Activated CD4-positive, alpha-beta T cell treated with anti-CD3 and anti-CD28 coated beads, Interleukin-2, amount 50 U/mL, for 48 hours (primary cell): ENCODE results near the gene MATCAP1.

Source experiments
- DNase-seq, 2 experiments: peaks; one replicate each; pipeline ENCODE4 v3.0.0-alpha.2; 2020

MATCAP1 gene

DNA sequence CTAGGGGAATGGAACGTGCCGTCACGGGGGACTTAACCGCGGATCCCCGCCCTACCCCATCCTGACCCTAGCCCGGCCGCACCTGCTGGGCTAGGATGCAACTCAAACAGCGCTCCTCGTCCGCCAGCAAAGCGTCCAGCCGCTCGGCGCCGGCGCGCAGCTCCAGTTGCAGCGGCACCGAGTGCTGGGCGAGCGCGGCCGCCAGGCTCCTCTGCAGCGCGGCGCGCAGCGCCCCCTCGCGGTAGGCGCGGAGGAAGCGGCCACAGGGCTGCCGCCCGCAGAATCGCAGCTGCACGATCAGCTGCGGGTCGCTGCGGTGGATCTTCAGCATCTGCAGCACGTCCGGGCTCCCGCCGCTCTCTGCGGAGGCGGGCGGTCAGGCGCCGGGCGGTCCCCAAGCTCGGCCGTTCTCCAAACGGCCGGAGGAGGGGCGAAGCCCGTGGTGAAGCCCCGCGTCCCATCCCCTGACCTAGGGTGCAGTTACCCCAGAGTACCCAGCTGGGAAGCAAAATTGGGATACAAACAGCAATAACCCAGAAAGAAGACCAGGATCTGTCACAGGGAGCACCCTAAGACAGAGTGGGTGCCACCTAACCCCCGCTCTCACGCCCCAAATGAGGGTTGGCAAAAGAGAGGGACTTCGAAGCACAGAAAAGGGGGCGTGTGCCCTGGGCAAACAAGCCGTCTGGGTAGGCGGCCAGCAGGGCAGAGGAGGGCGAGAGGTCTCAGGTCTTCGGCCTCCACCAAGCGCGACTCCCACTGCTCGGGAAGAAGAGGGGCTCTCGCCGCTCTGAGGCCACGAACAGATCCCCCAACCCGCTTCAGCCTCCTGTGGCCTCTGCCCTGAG lies 28.2 kb downstream of the MATCAP1 start:
- peak; percentile 79 to 82 for DNase-seq

- DNase-seq = no peak
Measured at GRCh38 chr16:67154578-67155294, 29.0 kb downstream of the MATCAP1 start.

- peak in 1 of 2 experiments; percentile 13 for DNase-seq
Measured at GRCh38 chr16:67151431-67152097, 32.2 kb downstream of the MATCAP1 start.

DNA sequence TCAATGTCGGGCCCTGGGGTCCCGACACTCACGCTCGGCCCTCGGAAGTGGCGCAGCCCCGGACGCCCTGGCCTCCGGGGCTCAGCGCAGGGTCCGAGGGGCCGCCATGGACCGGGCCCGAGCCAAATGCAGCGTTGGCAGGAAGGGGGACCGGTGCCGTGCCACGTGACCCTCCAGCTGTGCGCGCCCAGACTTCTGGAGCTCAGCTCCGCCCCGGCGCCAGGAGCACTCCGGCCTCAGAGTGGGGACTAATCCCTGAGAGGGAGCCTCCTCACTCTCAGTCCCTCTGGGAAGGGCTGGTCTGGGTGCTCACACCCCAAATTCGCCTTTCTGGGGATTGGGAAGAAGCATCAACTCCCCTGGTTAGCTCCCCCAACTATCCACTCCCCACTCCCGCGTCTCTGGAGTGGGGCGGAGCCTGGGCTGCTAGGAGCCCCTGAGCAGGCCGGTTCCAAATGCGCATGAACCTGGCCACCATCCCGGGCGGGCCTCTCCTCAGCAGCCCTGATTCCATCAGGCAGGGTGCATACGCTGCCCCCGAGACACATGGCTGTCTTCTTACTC lies 32.8 kb downstream of the MATCAP1 start, which contains the start of gene B3GNT9:
Gene B3GNT9, minus strand, starts transcription at position 166 of the 564 bp plus-strand sequence. CDS start 513 bp downstream, outside the sequence.
- peak; percentile 55 to 69 for DNase-seq

DNA sequence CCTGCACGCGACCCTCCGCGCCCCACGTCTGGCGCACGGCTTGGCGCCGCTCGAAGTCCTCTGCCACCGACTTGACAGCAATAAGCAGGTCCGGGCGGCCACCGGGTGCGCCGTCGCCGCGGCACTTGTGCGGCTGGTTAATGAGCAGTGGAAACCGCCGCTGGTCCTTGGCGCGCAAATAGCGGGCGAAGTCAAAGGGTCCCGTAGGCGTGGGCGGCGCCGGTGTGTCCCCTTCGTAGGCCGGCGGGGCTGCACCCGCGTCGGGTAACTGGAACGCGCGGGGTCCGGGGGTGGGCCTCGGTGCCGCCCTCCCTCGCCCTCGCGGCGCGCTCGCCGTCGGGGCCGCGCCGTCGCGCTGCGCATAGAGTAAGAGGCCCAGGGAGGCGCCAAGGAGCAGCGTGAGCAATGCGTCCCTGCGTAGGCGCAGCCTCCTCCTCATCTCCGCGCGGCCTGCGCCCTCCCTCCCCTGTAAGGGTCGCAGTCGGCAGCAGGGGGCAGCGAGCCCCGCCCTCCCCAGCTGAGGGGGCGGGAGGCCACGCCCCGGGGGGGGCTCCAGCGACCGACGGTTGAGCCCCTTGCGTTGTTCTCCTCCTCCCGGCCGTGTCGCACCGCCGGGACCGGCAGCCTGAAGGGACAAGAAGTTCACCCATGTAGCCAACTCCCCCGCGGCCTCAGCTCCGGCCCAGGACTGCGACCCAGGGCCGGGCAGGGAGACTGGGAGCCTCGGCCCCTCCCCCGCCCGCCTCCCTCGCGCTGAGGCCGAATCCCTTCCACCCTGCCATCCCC lies 33.5 kb downstream of the MATCAP1 start:
- peak; percentile 60 to 62 for DNase-seq

DNA sequence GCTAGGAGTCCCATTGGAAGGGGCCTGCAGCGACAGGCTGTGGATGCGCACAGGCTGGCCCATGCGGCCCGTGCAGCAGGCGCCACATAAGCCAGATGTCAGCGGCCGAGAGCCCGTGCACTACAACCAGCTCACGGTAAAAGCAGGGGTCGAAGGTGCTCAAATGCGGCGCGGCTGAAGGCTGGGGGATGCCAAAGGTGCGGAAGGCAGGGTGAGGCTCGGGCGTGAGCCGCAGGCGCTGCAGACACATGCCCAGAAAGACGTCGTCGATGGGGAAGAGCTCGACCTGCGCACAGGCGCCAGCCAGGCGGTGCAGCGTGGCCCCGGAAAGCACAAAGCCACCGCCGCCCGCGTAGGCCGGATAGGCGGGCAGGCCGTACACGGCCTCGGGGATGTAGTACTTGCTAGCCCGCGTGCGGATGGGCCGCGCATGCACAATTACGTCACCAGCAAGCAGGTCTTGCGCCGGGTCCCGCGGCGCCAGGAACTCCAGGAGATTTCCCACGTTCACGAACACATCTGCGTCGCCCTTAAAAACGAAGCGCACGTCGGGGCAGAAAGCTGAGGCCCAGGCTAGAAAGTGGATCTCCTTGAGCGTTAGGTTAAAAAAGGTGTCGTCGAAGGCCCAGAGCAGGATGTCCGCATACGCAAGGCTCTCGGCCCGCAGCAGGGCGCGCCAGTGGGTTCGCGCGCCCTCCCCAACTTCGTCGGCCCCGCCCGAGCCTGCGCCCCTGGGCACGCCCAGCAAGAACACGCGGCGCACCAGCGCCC lies 34.3 kb downstream of the MATCAP1 start:
- DNase-seq = no peak

DNA sequence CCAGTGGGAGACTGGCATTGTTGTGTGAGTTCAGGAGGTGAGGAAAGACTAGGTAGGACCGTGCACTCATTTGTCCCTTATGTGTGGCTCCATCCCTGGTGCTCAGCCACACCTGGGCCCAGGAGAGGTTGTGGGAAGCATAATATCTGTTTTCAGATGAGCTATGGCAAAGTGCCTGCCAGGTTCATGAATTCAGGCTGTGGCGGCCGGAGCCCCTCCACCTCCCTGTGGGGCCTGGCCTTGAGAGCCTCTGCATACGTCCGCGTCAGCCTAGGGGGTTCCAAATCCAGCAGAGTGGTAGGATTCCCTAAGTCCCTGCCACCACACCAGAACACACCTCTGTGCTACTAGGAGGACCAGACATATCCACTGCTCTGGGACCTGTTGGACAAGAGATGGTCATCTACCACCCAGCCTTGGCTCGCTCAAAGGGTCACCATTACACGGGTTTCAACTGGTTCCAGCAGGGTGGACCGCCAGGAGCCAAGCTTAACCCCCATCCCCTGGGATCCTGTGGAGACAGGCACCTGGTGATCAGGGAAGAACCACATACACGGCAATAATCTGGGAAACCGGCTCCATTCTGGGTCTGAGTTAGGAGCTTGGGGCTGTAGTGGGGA lies 35.0 kb downstream of the MATCAP1 start:
- DNase-seq = no peak

- DNase-seq = no peak
Measured at GRCh38 chr16:67148221-67148620, 35.5 kb downstream of the MATCAP1 start.

- no peak for DNase-seq
Measured at GRCh38 chr16:67147437-67148140, 36.2 kb downstream of the MATCAP1 start.

GRCh38 chr16:67146523-67147357 lies 37.0 kb downstream of the MATCAP1 start:
- DNase-seq = no peak

GRCh38 chr16:67145746-67146145 lies 38.0 kb downstream of the MATCAP1 start:
- DNase-seq = no peak

GRCh38 chr16:67144943-67145342 lies 38.8 kb downstream of the MATCAP1 start:
- DNase-seq = no peak

GRCh38 chr16:67142342-67142741 lies 41.4 kb downstream of the MATCAP1 start:
- no peak for DNase-seq

- no peak for DNase-seq
Measured at GRCh38 chr16:67141391-67141790, 42.4 kb downstream of the MATCAP1 start.

DNA sequence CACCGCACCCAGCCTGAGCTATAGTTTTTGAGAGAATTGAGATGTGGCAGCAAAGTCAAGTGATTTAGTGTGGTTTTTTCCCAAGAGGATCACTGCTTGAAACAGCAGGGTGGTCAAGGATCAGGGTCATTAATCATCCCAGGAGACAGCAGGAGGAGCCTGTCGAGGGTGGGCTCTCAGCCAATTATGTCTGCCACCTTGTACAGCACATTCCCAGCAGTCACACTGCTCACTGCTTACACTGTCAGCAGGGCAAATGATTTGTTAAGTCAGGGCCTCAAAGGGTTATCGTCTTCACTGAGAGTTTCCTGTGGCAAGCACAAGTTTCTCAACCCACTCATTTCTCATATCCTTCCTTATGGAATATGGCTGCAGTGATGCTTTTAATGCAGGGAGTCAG lies 46.2 kb downstream of the MATCAP1 start:
- no peak for DNase-seq

DNA sequence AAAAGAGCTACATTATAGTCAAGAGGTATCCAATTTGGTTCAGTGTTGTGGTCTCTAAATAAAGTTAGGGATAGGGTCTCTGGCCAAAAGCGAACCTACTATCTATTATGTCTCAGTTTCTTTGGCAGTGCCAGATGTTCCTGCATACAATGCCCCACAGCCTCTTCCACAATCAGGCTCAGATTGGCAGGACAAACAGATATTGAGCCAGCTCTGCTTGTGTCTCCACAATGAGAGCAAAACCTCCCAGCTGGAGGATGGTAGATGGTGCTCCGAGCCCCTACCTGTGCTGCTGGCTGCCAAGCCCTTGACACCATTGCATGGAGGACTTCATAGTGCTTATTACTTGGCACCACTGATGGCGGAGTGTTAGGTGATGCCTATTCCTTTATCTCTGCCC lies 54.3 kb downstream of the MATCAP1 start:
- no peak for DNase-seq

GRCh38 chr16:67128887-67129286 lies 54.9 kb downstream of the MATCAP1 start:
- DNase-seq = no peak

GRCh38 chr16:67128417-67128816 lies 55.3 kb downstream of the MATCAP1 start:
- DNase-seq = no peak
